Bone marrow (tissue), 2 donors: ENCODE measurements around the gene ELN.

Source experiments
- DNase-seq, 2 donors: peaks; one replicate each; lab custom pipeline; 2025; lab: John Stamatoyannopoulos, UW

Gene ELN

DNA sequence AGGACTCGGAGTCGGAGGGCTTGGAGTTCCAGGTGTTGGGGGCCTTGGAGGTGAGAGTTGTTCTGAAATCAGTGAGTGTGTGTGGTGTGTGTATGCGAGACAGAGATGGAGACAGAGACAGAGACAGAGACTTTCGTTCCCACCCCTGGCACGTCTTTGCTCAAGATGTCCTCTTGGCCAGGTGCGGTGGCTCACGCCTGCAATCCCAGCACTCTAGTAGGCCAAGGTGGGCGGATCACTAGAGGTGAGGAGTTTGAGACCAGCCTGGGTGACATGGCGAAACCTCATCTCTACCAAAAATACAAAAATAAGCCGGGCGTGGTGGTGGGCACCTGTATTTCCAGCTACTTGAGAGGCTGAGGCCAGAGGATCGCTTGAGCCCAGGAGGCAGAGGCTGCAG, 35.7 kb downstream of the ELN start:
- DNase-seq = no peak

DNA sequence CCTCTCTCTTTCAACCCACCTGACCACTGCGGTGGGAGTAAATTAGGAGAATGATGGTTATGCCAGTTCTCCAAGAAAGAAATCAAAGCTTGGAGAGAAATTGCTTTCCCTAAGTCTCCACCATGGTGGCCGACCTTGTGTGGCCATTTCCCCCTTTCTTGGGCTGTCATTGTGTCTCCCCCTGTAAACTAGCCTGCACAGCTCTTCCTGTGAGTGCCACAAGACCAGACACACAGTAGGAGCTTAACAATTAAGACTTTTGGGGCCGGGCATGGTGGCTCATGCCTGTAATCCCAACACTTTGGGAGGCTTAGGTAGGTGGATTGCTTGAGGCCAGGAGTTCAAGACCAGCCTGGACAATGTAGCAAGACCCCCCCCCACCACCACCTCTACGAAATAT, 36.7 kb downstream of the ELN start:
- DNase-seq = no peak

DNA sequence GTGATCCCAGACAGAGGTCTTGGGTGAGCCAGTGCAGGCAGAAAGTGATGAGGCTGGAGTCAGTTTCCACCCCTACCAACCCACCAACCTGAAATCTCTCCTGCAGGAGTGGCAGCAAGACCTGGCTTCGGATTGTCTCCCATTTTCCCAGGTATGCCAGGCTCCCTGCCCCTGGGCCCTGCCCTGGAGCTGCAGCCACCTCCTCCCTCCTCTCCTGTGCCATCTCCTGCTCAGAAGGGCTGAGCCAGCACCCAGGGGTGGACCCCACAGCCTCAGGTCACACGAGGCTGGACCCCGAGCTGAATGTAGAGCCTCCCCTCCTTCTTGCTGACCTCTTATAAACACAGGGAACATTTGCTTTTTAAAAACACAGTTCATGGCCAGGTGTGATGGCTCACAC, 38.7 kb downstream of the ELN start:
- no peak for DNase-seq

DNA sequence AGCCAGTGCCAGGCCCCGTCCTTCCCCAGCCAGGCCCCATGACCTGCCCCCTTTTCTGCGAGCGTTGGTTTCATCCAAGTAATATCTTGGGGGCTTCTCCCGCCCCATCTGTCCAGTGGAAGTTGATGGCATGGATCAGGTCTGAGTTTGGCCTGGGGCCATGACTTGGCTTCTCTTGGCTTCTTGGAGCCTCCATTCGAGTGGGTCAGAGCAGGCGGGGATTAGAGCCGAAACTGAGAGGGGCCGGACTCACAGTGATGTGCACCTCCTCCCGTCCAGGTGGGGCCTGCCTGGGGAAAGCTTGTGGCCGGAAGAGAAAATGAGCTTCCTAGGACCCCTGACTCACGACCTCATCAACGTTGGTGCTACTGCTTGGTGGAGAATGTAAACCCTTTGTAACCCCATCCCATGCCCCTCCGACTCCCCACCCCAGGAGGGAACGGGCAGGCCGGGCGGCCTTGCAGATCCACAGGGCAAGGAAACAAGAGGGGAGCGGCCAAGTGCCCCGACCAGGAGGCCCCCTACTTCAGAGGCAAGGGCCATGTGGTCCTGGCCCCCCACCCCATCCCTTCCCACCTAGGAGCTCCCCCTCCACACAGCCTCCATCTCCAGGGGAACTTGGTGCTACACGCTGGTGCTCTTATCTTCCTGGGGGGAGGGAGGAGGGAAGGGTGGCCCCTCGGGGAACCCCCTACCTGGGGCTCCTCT, 40.6 kb downstream of the ELN start:
- DNase-seq = no peak

DNA sequence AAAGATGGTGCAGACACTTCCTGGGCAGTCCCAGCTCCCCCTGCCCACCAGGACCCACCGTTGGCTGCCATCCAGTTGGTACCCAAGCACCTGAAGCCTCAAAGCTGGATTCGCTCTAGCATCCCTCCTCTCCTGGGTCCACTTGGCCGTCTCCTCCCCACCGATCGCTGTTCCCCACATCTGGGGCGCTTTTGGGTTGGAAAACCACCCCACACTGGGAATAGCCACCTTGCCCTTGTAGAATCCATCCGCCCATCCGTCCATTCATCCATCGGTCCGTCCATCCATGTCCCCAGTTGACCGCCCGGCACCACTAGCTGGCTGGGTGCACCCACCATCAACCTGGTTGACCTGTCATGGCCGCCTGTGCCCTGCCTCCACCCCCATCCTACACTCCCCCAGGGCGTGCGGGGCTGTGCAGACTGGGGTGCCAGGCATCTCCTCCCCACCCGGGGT, 41.1 kb downstream of the ELN start:
- no peak for DNase-seq

DNA sequence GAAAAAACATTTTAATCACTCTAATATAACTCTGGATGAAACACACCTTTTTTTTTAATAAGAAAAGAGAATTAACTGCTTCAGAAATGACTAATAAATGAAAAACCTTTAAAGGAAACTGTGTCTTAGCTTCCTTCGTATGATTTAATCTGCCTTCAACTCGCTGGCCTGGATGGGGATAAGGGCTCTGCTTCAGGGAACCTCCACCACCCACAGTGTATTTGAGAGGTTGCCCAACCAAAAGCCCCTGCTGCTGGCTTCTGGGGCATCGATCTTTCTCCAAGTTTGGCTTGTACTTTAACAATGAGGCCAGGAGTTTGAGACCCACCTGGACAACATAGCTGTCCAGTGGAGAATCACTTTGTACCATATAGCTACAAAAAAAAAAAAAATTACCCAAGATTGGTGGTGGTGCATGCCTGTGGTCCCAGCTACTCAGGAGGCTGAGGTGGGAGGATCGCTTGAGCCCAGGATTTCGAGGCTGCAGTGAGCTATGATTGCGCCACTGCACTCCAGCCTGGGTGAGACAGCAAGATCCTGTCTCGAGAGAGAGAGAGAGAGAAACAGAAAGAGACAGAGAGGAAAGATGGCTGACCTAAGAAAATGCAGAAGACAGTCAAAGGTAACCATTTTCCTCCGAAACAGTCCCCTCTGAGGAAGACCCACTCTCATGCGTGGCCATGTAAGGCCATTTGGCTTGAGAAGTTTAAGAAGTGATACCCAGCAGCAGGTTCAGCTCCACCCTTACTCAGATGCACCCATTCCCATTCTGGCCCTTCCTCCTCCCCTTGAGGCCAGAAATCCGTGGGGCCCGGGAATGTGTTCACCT, 42.0 kb downstream of the ELN start:
- no peak for DNase-seq

DNA sequence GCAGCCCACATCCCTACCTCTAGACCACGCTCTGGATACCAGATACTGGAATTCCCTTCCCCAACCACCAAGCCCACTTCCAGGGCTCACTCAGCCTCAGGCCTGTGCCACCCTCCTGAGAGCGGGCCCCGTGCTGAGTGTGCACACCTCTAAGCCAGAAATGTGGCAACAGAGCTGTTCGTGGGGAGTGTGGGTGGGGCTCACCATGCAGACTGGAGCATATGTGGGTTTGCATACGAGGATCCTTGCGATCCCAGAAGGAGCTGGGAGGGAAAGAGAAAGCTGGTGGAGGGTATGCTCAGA, 42.6 kb downstream of the ELN start:
- DNase-seq = no peak

DNA sequence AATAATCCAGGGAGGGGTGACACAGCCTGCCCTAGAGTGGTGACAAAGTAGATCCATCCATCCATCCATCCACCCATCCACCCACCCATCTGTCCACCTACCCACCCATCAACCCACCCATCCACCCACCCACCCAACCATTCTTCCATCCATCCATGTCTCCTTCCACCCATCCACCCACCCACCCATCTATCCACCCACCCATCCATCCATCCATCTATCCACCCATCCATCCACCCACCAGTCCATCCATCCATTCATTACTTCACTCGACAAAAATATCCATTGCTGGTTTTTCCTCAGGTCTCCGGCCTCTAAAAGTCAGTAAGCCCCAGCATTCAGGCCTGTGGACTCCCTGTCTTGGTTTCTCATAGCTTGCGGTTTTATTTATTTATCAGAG, 43.1 kb downstream of the ELN start:
- no peak for DNase-seq

DNA sequence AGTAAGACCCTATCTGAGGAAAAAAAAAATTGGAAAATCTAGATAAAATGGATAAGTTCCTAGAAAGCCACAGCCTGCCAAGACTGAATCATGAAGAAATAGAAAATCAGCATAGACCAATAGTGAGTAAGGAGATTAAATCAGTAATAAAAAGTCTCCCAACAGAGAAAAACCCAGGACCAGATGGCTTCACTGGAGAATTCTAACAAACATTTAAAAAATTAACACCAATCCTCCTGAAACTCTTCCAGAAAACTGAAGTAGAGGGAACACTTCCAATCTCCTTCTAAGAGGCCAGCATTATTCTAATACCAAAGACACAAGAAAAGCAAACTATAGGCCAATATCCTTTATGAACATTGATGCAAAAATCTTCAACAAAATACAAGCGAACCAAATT, 46.8 kb downstream of the ELN start:
- DNase-seq = no peak

DNA sequence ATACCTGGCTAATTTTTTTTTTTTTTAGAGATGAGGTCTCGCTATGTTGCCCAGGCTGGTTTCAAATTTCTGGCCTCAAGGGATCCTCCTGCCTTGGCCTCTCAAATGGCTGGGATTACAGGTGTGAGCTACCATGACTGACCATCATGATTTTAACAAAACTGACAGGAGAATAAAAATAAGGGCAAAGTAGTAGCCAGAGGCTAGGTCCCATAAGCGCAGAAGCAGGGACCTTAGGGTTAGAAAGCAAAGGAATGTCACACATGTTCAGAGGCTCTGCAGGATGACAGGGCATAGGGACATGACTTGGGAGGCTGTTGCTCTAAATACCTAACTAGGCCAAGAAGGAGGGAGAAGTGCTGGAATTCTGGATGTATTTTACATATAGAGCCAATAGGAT, 50.5 kb downstream of the ELN start:
- DNase-seq = no peak

DNA sequence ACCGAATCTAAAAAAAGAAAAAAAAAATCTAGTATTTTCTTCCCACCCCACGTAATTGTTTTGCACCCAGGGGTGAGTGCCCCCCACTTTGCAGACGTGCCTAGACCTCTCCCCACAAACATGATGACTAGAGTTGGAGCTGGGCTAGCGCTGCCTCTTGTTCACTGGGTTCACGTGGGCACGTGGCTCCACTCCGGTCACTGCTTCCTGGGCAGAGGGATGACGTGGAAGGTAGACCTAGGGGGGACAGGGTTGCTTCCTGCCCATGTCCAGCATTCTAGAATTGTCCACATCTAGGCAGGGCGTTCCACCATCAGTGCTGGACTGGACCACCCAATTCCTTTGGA, 54.8 kb downstream of the ELN start:
- DNase-seq = no peak

DNA sequence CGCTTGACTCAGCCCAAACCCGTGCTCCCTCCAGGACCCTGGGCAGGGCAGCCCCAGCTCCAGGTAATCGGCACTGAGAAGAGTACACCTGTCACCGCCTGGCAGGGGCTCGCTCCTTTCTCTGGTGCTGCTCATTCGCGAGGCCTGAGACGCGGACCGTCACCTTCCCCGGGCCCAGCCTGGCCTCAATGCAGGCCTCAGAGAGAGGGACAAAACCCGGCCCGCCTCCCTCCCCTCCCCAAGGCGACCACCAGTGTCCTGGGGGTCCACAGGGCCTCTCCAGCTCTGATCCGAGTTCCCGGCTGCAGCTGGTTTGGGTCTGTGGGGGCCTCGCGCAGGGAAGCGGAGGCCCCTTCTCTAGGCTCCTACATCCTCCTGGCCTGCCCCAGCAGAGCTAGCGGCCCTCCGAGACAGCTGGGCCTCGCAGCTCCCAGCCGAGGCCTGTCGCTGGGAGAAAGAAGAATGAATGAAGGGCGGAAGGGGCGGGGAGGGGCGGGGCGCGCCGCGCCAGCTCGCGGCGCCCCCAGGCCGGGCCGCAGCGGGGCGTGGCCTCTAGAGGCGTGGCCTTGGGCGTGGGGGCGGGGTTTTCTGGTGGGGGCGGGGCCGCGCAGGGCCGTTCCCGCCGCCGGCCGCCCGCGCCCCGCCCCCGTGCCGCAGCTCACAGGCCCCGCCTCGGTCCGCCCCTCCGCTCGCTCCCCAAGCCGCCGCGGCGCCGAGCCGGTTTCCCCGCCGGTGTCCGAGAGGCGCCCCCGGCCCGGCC, 55.3 kb downstream of the ELN start, which contains the start of gene LIMK1:
Gene LIMK1, plus strand, starts transcription at position 688 of the 760 bp plus-strand sequence. CDS start 187 bp downstream, outside the sequence.
- DNase-seq = peak; percentile 47 to 69

DNA sequence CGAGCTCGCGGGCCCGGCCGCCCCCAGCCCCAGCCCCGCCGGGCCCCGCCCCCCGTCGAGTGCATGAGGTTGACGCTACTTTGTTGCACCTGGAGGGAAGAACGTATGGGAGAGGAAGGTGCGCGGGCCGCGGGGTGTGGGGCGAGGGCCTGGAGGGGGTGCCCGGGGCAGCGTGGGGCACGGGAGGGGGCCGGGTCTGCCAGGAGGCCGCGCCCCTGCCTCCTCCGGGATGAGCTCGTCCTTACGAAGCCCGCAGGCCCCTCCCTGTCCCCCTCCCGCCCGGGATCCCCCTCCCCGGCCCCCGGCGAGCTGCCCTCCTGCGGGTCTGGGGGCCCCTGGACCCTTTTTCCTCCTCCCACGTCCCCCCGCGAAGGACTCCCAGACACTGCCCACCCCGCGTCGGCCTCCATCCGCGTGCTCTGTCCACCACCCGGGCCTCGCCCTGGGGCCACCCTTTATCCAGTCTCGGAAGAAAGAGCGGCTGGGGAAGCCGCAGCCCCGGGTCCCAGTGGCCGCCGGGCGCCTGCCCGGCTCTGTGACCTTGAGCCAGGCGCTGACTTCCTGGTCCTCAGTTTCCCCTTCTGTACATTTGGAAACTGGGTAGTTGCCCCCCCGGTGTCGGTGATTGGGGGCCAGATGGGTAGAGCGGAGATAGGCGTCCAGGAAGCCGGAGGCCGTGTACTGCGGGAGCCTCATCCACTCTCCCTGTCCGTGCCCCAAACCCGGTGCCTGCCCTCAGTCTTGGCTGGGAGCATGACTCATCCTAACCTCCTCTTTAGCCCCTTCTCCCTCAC, 56.2 kb downstream of the ELN start:
- peak; percentile 29 to 50 for DNase-seq

DNA sequence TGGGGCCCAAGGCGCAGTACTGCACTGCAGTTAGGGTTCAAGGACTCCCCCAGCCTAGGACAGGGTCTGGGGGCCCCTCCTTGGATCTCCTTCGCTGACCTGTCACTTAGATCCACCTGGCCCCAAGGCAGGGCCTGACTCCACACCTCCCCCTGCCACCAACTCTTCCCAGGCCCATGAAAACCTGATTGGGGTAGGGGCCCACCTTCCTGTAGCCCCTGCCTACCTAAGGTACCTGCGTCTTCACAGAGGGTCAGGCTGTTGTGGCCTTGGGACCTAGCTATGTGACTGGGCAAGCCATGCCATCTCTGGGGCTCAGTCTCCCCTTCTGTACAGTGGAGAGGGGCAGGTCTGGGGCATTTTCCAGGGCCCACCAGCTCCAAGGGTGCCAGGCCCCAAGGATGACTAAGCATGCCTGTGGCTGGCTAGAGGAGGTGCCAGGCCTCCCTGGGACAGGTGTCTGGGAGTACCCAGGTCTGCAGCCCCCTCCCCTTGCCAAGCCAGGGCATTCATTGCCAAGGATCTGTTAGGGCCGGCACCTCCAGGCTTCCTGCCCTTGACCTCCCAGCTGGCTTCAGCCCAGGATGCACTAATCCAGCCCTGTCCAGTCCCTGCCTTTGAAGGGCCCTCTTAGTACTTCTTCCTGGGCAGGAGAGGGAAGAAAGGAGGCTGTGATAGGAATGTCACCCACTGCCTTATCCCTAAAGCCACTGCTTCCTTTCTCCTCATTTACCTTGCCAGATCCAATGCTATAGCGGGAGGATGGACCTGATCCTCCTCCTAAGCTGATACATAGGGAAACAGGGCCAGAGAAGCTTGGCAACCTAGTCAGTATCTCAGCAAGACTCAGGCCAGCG, 57.0 kb downstream of the ELN start:
- DNase-seq = no peak

DNA sequence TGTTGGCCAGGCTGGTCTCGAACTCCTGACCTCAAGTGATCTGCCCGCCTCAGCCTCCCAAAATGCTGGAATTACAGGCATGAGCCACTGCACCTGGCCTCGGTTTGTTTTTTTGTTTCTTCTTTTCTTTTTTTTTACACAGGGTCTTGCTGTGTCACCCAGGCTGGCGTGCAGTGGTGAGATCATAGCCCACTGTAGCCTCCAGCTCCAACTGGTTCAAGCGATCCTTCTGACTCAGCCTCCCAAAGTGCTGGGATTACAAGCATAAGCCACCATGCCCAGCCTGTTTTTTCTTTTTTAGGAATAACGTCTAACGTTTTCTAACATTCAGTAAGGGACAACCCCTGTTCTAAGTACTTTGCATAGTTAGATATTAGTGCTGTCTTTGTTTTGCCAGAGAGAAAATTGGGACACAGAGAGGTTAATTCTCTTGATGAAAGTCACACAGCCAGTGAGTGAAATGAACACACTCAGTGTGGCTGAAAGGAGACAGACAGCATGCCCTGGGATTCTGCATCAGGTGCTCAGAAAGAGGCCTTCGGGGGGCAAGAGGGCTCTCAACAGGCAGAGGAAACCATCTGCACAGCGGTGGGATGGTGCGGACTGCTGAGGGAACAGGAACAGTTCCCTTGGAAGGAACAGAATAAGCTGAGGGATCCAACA, 59.9 kb downstream of the ELN start:
- DNase-seq = no peak

DNA sequence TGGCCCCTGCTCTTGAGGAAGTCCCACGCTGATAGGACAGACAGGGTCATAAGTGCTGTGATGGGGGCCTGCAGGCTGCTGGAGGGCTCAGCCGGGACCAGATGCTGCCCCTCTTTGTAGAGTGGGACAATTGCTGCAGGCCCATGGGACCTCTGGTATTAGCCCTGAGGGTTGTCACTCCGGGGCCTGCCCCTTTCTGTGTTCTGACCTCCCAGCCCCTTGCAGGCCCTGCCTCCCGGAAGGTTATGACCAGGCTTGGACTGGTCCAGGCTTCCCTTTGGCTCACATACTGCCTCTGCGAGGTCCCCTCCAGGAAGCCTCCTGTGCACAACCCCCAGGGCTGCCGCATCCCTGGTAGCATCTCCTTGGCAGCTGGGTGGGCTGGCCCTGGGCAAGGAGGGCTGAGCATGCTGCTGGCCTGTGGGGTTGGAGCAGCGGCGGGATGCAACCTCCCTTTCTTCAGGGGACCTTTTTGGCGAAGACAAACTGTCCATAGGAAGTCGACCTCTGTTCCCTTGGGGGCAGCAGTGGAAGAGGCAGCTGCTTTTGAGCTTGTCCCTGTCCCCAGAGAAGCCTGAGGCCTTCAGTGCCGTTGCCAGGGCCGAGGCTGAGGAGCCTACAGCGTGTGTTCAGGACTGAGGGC, 64.5 kb downstream of the ELN start:
- DNase-seq = no peak

DNA sequence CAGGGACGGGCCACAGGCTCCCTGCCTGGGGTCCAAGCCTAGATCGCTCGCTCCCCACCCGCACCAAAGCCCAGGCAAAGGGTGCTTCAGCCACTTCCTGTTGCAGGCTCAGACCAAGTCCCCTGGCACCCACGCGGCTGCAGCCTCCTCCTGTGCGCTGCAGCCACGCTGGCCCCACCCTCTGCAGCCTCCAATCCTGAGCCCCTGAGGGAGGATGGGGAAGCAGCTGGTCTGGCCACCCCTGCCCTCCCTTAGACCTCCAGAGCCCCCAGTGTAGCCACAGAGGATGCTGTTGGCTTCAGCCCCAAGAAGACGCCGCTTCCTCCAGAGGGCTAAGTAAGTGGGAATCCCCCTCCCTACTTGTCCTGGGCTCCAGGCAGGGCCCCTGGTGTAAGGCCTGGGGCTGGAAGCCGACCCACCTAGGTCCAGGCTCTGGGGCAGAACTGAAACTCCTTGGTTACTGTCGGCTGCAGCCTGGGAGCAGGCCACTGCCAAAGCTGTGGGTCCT, 65.0 kb downstream of the ELN start:
- peak; percentile 4 to 15 for DNase-seq

DNA sequence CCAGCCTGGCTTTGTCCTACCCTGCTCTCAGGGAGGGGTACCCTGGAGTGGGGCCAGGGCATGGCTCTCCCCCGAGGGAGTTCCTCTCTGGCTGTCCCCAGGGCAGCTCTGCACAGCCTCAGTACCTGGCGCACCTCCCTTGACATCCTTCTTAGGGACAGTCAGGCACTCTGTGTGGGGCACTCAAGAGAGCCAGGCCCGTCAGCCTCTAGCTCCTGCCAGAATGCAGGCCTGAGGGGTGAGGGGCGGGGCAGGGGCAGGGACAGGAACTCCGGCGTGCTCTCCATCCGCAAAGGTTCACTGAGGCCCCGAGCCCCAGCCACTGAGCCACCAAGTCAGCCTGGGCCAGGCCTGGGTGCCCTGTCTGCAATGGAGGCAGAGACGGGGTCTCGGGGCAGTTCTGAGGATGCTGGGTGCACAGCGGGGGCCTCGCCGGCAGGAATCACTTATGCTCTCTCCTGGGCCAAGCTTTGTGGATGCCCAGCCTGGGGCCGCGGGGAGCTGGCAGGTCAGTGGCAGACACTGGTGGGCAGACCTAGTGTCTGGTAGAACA, 65.8 kb downstream of the ELN start:
- peak in 1 of 2 donors; percentile 74 for DNase-seq
